IMR-90 (cell line): ENCODE measurements around the gene MAML2. TPM values are rescaled to one million over a fixed set of nuclear protein-coding genes. Genes with fewer than 3 reads are reported as not detected.

Experiments
- ATAC-seq: fragments of 200-7000 bp; cut with Tn5 transposase; 2 replicates; pipeline ENCODE4 v1.9.1; 2020; ENCODE audit warnings: low read depth, mild to moderate bottlenecking, moderate library complexity
- BruUV-seq: library from RNA; stranded (reverse); fragments of 400-500 nt; replicated peaks from 2 replicates; lab custom pipeline; 2021; lab: Mats Ljungman, UMichigan
- CTCF ChIA-PET: fragments of 300-600 bp; formaldehyde crosslinking; extraction: SDS; loops from one replicate; lab custom pipeline; 2021; ENCODE audit warnings: antibody characterized with exemption; lab: Yijun Ruan, JAX
- POLR2A ChIA-PET: fragments of 300-600 bp; sonication (Branson Sonifier 250); formaldehyde crosslinking; loops from one replicate; lab custom pipeline; 2022; ENCODE audit warnings: antibody characterized with exemption; ENCODE audit not compliant: unreplicated experiment; lab: Charles Lee
- DNase-seq: peaks from one replicate; pipeline ENCODE4 v3.0.0; 2013
- H2AFZ ChIP-seq: replicated peaks from 2 replicates; pipeline ENCODE3; 2013; ENCODE audit warnings: low read length, mild to moderate bottlenecking; ENCODE audit not compliant: poor library complexity
- H2AK5ac ChIP-seq: 2 replicates; pipeline ENCODE4 v1.6.1; 2013; ENCODE audit warnings: low read depth, low read length, inconsistent platforms
- H2AK9ac ChIP-seq: replicated peaks from 2 replicates; pipeline ENCODE3; 2013; ENCODE audit warnings: mild to moderate bottlenecking, low read depth, low read length, moderate library complexity; ENCODE audit not compliant: poor library complexity
- H2BK120ac ChIP-seq: 2 replicates; pipeline ENCODE4 v1.6.1; 2013; ENCODE audit warnings: low read depth, low read length, inconsistent platforms
- H2BK15ac ChIP-seq: 3 replicates; pipeline ENCODE4 v1.6.1; 2013; ENCODE audit warnings: low read depth, low read length, inconsistent platforms
- H2BK20ac ChIP-seq: 2 replicates; pipeline ENCODE4 v1.6.1; 2013; ENCODE audit warnings: low read depth, mild to moderate bottlenecking, inconsistent platforms, low read length, moderate library complexity
- H2BK5ac ChIP-seq: 2 replicates; pipeline ENCODE4 v1.6.1; 2013; ENCODE audit warnings: mild to moderate bottlenecking, low read depth, low read length, inconsistent platforms; ENCODE audit not compliant: poor library complexity, severe bottlenecking
- H3K14ac ChIP-seq: replicated peaks from 2 replicates; pipeline ENCODE4 v1.6.1; 2013; ENCODE audit warnings: low read depth, low read length, inconsistent platforms
- H3K18ac ChIP-seq: 2 replicates; pipeline ENCODE4 v1.6.1; 2013; ENCODE audit warnings: low read depth, low read length, control low read depth
- H3K23ac ChIP-seq: 2 replicates; pipeline ENCODE4 v1.6.1; 2013; ENCODE audit warnings: low read depth, low read length, inconsistent platforms
- H3K27ac ChIP-seq: 2 replicates; pipeline ENCODE4 v1.5.1; 2013; ENCODE audit warnings: mild to moderate bottlenecking, control low read depth, low read length; ENCODE audit not compliant: insufficient read depth
- H3K27me3 ChIP-seq: 2 replicates; pipeline ENCODE4 v1.6.1; 2013; ENCODE audit warnings: low read length; ENCODE audit not compliant: control insufficient read depth, insufficient read depth
- H3K36me3 ChIP-seq: 2 replicates; pipeline ENCODE4 v1.6.1; 2013; ENCODE audit warnings: low read length, mixed read lengths; ENCODE audit not compliant: control insufficient read depth, insufficient read depth
- H3K4ac ChIP-seq: 2 replicates; pipeline ENCODE4 v1.6.1; 2013; ENCODE audit warnings: low read depth, low read length, inconsistent platforms
- H3K4me1 ChIP-seq: 2 replicates; pipeline ENCODE4 v1.6.1; 2013; ENCODE audit warnings: low read length, mixed read lengths; ENCODE audit not compliant: control insufficient read depth, insufficient read depth
- H3K4me2 ChIP-seq: 2 replicates; pipeline ENCODE4 v1.6.1; 2013; ENCODE audit warnings: low read depth, mild to moderate bottlenecking, control low read depth, low read length, moderate library complexity
- H3K4me3 ChIP-seq: 2 replicates; pipeline ENCODE4 v1.5.1; 2013; ENCODE audit warnings: low read depth, mild to moderate bottlenecking, control low read depth, low read length, moderate library complexity; ENCODE audit not compliant: insufficient read depth
- H3K56ac ChIP-seq: 2 replicates; pipeline ENCODE4 v1.6.1; 2013; ENCODE audit warnings: low read length, inconsistent platforms; ENCODE audit not compliant: insufficient read depth; ENCODE audit errors: extremely low read depth
- H3K79me1 ChIP-seq, 2 experiments: 2 replicates each; pipeline ENCODE4 v1.6.1; 2013; ENCODE audit warnings: low read length in 2 of 2, inconsistent platforms in 1 of 2, low read depth in 1 of 2
- H3K9ac ChIP-seq: 2 replicates; pipeline ENCODE4 v1.6.1; 2013; ENCODE audit warnings: low read depth, low read length, control low read depth
- H3K9me1 ChIP-seq: 2 replicates; pipeline ENCODE4 v1.6.1; 2013; ENCODE audit warnings: low read length, inconsistent platforms; ENCODE audit not compliant: insufficient read depth
- H3K9me3 ChIP-seq: 2 replicates; pipeline ENCODE4 v1.6.1; 2013; ENCODE audit warnings: low read length; ENCODE audit not compliant: control insufficient read depth, insufficient read depth
- H4K20me1 ChIP-seq: 2 replicates; pipeline ENCODE4 v1.6.1; 2013; ENCODE audit warnings: low read length, inconsistent platforms; ENCODE audit not compliant: insufficient read depth
- H4K5ac ChIP-seq: 2 replicates; pipeline ENCODE4 v1.6.1; 2013; ENCODE audit warnings: mild to moderate bottlenecking, low read depth, low read length, control low read depth
- H4K8ac ChIP-seq, 2 experiments: 2 replicates each; pipeline ENCODE4 v1.6.1; 2013; ENCODE audit warnings: low read depth in 2 of 2, low read length in 2 of 2, control low read depth in 1 of 2, inconsistent platforms in 1 of 2
- H4K91ac ChIP-seq: 2 replicates; pipeline ENCODE4 v1.6.1; 2013; ENCODE audit warnings: low read depth, low read length, inconsistent platforms; ENCODE audit not compliant: insufficient read depth
- CEBPB ChIP-seq: IDR thresholded peaks from 2 replicates; pipeline ENCODE4 v1.6.1; 2012; ENCODE audit warnings: low read depth, low read length, improper control_type of control experiment
- CHD1 ChIP-seq: IDR thresholded peaks from 2 replicates; pipeline ENCODE4 v1.6.1; 2012; ENCODE audit warnings: low read depth, low read length, improper control_type of control experiment
- FOS ChIP-seq: fragments of 150-350 bp; IDR thresholded peaks from 2 replicates; pipeline ENCODE4 v1.6.1; 2016; ENCODE audit warnings: low read depth, low read length
- MAZ ChIP-seq: IDR thresholded peaks from 2 replicates; pipeline ENCODE4 v1.6.1; 2012; ENCODE audit warnings: low read depth, mild to moderate bottlenecking, low read length, improper control_type of control experiment, moderate library complexity, borderline replicate concordance
- MXI1 ChIP-seq: IDR thresholded peaks from 2 replicates; pipeline ENCODE4 v1.6.1; 2012; ENCODE audit warnings: low read depth, mild to moderate bottlenecking, low read length, moderate library complexity, borderline replicate concordance
- POLR2A ChIP-seq: IDR thresholded peaks from 2 replicates; pipeline ENCODE4 v1.6.1; 2012; ENCODE audit warnings: mild to moderate bottlenecking, low read depth, low read length
- RAD21 ChIP-seq: IDR thresholded peaks from 2 replicates; pipeline ENCODE4 v1.6.1; 2012; ENCODE audit warnings: low read length, improper control_type of control experiment
- RFX5 ChIP-seq: IDR thresholded peaks from 2 replicates; pipeline ENCODE4 v1.8.0; 2012; ENCODE audit warnings: low read depth, mild to moderate bottlenecking, low read length, moderate library complexity
- WGBS, 2 experiments: methylation state at CpG; one replicate each; pipeline versions ENCODE4 v1.1.5 to v1.1.7; 2013; ENCODE audit warnings: missing lambda C conversion rate in 2 of 2; ENCODE audit not compliant: insufficient read length in 1 of 2; ENCODE audit errors: extremely low coverage in 2 of 2; 5-methylcytosine and 5-hydroxymethylcytosine counted together
- dilution Hi-C: fragments of 300-500 bp; cut with HindIII; formaldehyde crosslinking; loops from one replicate; pipeline ENCODE4 v1.14.3; 2018; ENCODE audit warnings: low sequenced_read_pairs; ENCODE audit not compliant: unreplicated experiment
- in situ Hi-C: fragments of 300-500 bp; cut with MboI; formaldehyde crosslinking; loops from 3 replicates; pipeline ENCODE4 v1.14.3; 2019; ENCODE audit warnings: low sequenced_read_pairs, inconsistent platforms, mixed read lengths
- intact Hi-C: fragments of 100-400 bp; cut with micrococcal nuclease; formaldehyde crosslinking; loops from 2 replicates; pipeline ENCODE4 v1.10.0; 2022
- polyA plus RNA-seq, 3 experiments: library from polyadenylated mRNA; depleted of rRNA; stranded (reverse); fragments of >200 nt; gene quantifications; 2 replicates each; pipeline ENCODE4 v1.2.3, GENCODE V29; 2012; ENCODE audit warnings: low replicate concordance in 1 of 3
- total RNA-seq: library from RNA; depleted of rRNA; stranded (reverse); fragments of >200 nt; gene quantifications from 2 replicates; pipeline ENCODE4 v1.2.3, GENCODE V29; 2012
- TF ChIP-seq, protein P1 (sequence below): conservative IDR thresholded peaks from 2 replicates; pipeline ENCODE4 v1.5.1; 2012; ENCODE audit warnings: mild to moderate bottlenecking, low read depth, low read length, improper control_type of control experiment

MAML2 gene
- total and polyA plus RNA-seq, 2 of the 4 experiments (the other 2 are of a cell fraction): 15.0 to 19.5 TPM

DNA sequence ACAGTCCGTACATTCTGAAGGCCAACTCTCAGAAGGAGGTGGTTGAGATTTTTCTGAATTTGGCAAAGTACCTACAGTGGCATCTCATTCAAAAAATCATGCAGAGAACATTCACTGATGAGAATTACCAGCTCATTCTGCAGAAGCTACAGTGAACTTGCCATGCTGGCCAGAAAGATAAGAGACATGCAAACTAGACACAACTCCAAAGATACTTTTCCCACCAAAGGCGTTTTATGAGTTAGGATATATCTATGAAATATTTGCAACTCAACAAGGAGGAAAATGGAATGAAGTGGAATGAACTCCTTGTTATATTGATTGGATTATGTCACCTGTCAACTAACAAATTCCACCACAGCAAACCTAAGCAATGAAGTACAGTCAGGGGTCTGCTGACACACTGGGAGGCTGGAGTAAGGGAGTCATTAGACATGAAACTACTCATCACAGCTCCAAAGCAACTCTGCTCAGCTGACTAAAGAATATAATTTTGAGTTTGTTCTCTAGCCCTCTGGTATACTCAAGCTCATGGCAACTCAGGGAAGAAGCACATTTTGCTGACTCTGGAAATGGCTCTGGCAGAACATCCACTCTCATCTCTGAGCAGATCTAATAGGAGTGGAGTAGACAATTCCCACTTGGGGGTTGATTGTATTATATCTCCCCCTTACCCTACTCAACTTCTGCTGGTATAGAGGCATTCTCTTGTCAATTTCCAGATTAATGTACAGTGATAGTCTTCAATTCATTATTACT, 22.9 kb downstream of the MAML2 start:
- Histone ChIP-seq H4K91ac (no peak overlapping the region), H2BK15ac (0 out of 3 replicates have a peak overlapping the region, but pooled peaks have one; percentile 44), H3K4me1 (peaks cover 24% of the 10 kb centered on the region), H2AK9ac (no peak overlapping the region), H3K4me2 (no peak overlapping the region), H3K14ac (peak overlapping the region; percentile 8; the same call in 1 of the 2 replicates), H3K23ac (peak overlapping the region; percentile 41; the same call in 1 of the 2 replicates), H2BK20ac (peak overlapping the region; percentile 12; the same call in 1 of the 2 replicates), H3K4me3 (no peak overlapping the region), H4K20me1 (no peaks in the 10 kb centered on the region), H3K36me3 (peaks cover 6% of the 10 kb centered on the region), H3K79me1 (peaks cover 38 to 89% of the 10 kb centered on the region in 2 experiments), H3K9me3 (no peaks in the 10 kb centered on the region), H3K27me3 (no peaks in the 10 kb centered on the region), H2BK120ac (no peak overlapping the region), H4K8ac (no peak overlapping the region), H3K27ac (no peak overlapping the region), H2AK5ac (peak overlapping the region; percentile 25; the same call in 1 of the 2 replicates), H3K9ac (no peak overlapping the region), H2BK5ac (no peak overlapping the region), H3K4ac (no peak overlapping the region), H3K9me1 (peaks cover 17% of the 10 kb centered on the region), H3K56ac (no peak overlapping the region), H3K18ac (no peak overlapping the region), H4K5ac (no peak overlapping the region), H2AFZ (no peak overlapping the region)
- ATAC-seq: no peak
- no peak for DNase-seq
- intact Hi-C loops: no loop called here
- dilution Hi-C loops: no loop called here
- no CpG with 5 or more reads among the region's 2 CpGs for WGBS, 2 experiments
- in situ Hi-C loops: no loop called here
- CTCF ChIA-PET: no interaction called here
- BruUV-seq: no TSS peak
- POLR2A ChIA-PET: no interaction called here
- TF ChIP-seq RAD21: no peak
- no peak for TF ChIP-seq RFX5
- TF ChIP-seq, protein P1, sequence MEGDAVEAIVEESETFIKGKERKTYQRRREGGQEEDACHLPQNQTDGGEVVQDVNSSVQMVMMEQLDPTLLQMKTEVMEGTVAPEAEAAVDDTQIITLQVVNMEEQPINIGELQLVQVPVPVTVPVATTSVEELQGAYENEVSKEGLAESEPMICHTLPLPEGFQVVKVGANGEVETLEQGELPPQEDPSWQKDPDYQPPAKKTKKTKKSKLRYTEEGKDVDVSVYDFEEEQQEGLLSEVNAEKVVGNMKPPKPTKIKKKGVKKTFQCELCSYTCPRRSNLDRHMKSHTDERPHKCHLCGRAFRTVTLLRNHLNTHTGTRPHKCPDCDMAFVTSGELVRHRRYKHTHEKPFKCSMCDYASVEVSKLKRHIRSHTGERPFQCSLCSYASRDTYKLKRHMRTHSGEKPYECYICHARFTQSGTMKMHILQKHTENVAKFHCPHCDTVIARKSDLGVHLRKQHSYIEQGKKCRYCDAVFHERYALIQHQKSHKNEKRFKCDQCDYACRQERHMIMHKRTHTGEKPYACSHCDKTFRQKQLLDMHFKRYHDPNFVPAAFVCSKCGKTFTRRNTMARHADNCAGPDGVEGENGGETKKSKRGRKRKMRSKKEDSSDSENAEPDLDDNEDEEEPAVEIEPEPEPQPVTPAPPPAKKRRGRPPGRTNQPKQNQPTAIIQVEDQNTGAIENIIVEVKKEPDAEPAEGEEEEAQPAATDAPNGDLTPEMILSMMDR: no peak
- no peak for TF ChIP-seq MAZ
- TF ChIP-seq MXI1: no peak
- no peak for TF ChIP-seq POLR2A
- no peak for TF ChIP-seq FOS
- no peak for TF ChIP-seq CEBPB
- no peak for TF ChIP-seq CHD1
